Fibroblast of lung (primary cell): ENCODE measurements around the gene UMAD1.

Experiments
- CTCF ChIP-seq, 2 donors: IDR thresholded peaks in 1 of 2; conservative IDR thresholded peaks in 1 of 2; 1 replicate in 1 of 2; 2 replicates in 1 of 2; pipeline ENCODE4 v1.5.1; 2011 to 2012; ENCODE audit warnings: low read length in 2 of 2, control low read depth in 1 of 2, inconsistent platforms in 1 of 2, low read depth in 1 of 2, mild to moderate bottlenecking in 1 of 2
- EZH2 ChIP-seq: IDR thresholded peaks from 2 replicates; pipeline ENCODE4 v1.5.1; 2012; ENCODE audit warnings: low read length, control low read depth, mild to moderate bottlenecking; ENCODE audit errors: missing control alignments

DNA sequence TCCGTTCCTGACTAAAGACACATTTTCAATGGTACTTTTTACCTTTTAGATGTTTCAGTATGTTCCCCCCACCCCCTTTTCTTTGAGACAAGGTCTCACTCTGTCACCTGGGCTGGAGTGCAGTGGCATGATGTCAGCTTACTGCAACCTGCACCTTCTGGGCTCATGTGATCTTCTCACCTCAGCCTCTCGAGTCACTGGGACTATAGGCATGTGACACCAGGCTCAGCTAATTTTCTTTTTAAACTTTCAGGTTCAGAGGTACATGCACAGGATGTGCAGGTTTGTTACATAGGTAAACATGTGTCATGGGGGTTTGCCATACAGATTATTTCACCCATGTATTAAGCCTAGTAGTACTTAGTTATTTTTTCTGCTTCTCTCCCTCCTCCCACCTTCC, 177.2 kb downstream of the UMAD1 start:
- TF ChIP-seq CTCF (conservative IDR thresholded peaks at IDR 0.05 in 1 of 2, IDR thresholded peaks at IDR 0.05 in 1 of 2; ENCODE audit: low read depth in 1 of 2, low read length in 2 of 2) (no peak), EZH2 (no peak)
